Epidermal melanocyte (primary cell): ENCODE results near the gene STPG4.

Experiments used
- DNase-seq: peaks from one replicate; pipeline ENCODE4 v3.0.0; 2011; ENCODE audit warnings: low spot score; ENCODE audit not compliant: insufficient read length

Gene STPG4

GRCh38 chr2:47056374-47056773 is 98.7 kb downstream of the STPG4 start:
- DNase-seq: peak; percentile 53

GRCh38 chr2:47054868-47055267 is 100.2 kb downstream of the STPG4 start:
- no peak for DNase-seq

- no peak for DNase-seq
Measured at GRCh38 chr2:47054036-47054555, 101.0 kb downstream of the STPG4 start.

GRCh38 chr2:47052847-47053246 is 102.3 kb downstream of the STPG4 start:
- no peak for DNase-seq

- no peak for DNase-seq
Measured at GRCh38 chr2:47051562-47051961, 103.5 kb downstream of the STPG4 start.

GRCh38 chr2:47050762-47051161 is 104.3 kb downstream of the STPG4 start:
- DNase-seq: no peak

- no peak for DNase-seq
Measured at GRCh38 chr2:47050021-47050760, 104.9 kb downstream of the STPG4 start.

- no peak for DNase-seq
Measured at GRCh38 chr2:47049502-47049901, 105.6 kb downstream of the STPG4 start.

GRCh38 chr2:47048801-47049480 is 106.2 kb downstream of the STPG4 start:
- DNase-seq: no peak

- DNase-seq: no peak
Measured at GRCh38 chr2:47046271-47046670, 108.8 kb downstream of the STPG4 start.

- no peak for DNase-seq
Measured at GRCh38 chr2:47043891-47044239, 111.2 kb downstream of the STPG4 start.

- peak; percentile 88 for DNase-seq
Measured at GRCh38 chr2:47043142-47043890, 111.8 kb downstream of the STPG4 start.

GRCh38 chr2:47041891-47042684 is 113.0 kb downstream of the STPG4 start:
- no peak for DNase-seq

GRCh38 chr2:47041063-47041462 is 114.0 kb downstream of the STPG4 start:
- DNase-seq: no peak

GRCh38 chr2:47040651-47041050 is 114.5 kb downstream of the STPG4 start:
- DNase-seq: no peak

- no peak for DNase-seq
Measured at GRCh38 chr2:47039913-47040562, 115.1 kb downstream of the STPG4 start.

GRCh38 chr2:47039489-47039870 is 115.6 kb downstream of the STPG4 start:
- DNase-seq: no peak

- DNase-seq: no peak
Measured at GRCh38 chr2:47038656-47039488, 116.2 kb downstream of the STPG4 start.

GRCh38 chr2:47037678-47038077 is 117.4 kb downstream of the STPG4 start:
- no peak for DNase-seq
